ENCODE results near the gene UNC13B. TPM values are rescaled to one million over a fixed set of nuclear protein-coding genes. Genes with fewer than 3 reads are reported as not detected.

UNC13B gene
- total and polyA plus RNA-seq, 2 experiments from 2014 or later, result 8.7 to 52.1 TPM

GRCh38 chr9:35229779-35230143 is 68.0 kb downstream of the UNC13B start:
- Histone ChIP-seq H4K20me1 (replicated peaks; ENCODE audit: insufficient read depth) (0 out of 2 replicates have a peak, but pooled peaks cover 5% of the 10 kb centered on the region), H3F3A (replicated peaks; ENCODE audit: low read depth) (no peaks in the 10 kb centered on the region), H3K4me1 (ENCODE audit: insufficient read depth) (no peaks in the 10 kb centered on the region), H2AFZ (no peak overlapping the region), H3K36me3 (ENCODE audit: insufficient read depth) (no peaks in the 10 kb centered on the region), H3K79me2 (replicated peaks; ENCODE audit: insufficient read depth) (peaks cover 9% of the 10 kb centered on the region; the same call in 1 of the 2 replicates), H3K27me3 (ENCODE audit: insufficient read depth) (no peaks in the 10 kb centered on the region), H3K4me3 (no peak overlapping the region), H3K9me2 (ENCODE audit: insufficient read depth) (no peaks in the 10 kb centered on the region), H3K27ac (ENCODE audit: low read depth) (no peak overlapping the region), H3K4me2 (no peak overlapping the region)
- Mint-ChIP-seq H3K4me1 (peaks cover 7% of the 10 kb centered on the region), H3K27me3 (ENCODE audit: insufficient read depth, low read depth, poor library complexity) (peaks cover 2% of the 10 kb centered on the region), H3K4me3 (no peak overlapping the region), H3K36me3 (ENCODE audit: low read depth) (no peaks in the 10 kb centered on the region), H3K9me3 (no peaks in the 10 kb centered on the region), H3K27ac (no peak overlapping the region)
- ATAC-seq (no peak), DNase-seq (ENCODE audit: low spot score) (no peak)
- TF ChIP-seq, protein P1, sequence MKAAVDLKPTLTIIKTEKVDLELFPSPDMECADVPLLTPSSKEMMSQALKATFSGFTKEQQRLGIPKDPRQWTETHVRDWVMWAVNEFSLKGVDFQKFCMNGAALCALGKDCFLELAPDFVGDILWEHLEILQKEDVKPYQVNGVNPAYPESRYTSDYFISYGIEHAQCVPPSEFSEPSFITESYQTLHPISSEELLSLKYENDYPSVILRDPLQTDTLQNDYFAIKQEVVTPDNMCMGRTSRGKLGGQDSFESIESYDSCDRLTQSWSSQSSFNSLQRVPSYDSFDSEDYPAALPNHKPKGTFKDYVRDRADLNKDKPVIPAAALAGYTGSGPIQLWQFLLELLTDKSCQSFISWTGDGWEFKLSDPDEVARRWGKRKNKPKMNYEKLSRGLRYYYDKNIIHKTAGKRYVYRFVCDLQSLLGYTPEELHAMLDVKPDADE (IDR thresholded peaks at IDR 0.05), result no peak
- TF ChIP-seq JUNB (IDR thresholded peaks at IDR 0.05; ENCODE audit: unreplicated experiment), result no peak
- no peak for TF ChIP-seq EZH2 (IDR thresholded peaks at IDR 0.05; ENCODE audit: low read depth, unreplicated experiment)
- no peak for TF ChIP-seq EZH2phosphoT487 (IDR thresholded peaks at IDR 0.05; ENCODE audit: unreplicated experiment)
- TF ChIP-seq ZNF114 (CRISPR knock-in tag; IDR thresholded peaks at IDR 0.05), result no peak
- no peak for TF ChIP-seq CREB1 (CRISPR knock-in tag; IDR thresholded peaks at IDR 0.05; ENCODE audit: low read depth)
- no peak for TF ChIP-seq ZNF331 (CRISPR knock-in tag; IDR thresholded peaks at IDR 0.05; ENCODE audit: low read depth)
- no peak for TF ChIP-seq POLR2AphosphoS5 (IDR thresholded peaks at IDR 0.05; ENCODE audit: low read depth)
- no peak for TF ChIP-seq NANOG (IDR thresholded peaks at IDR 0.05; ENCODE audit: borderline replicate concordance)
- TF ChIP-seq, protein P2, sequence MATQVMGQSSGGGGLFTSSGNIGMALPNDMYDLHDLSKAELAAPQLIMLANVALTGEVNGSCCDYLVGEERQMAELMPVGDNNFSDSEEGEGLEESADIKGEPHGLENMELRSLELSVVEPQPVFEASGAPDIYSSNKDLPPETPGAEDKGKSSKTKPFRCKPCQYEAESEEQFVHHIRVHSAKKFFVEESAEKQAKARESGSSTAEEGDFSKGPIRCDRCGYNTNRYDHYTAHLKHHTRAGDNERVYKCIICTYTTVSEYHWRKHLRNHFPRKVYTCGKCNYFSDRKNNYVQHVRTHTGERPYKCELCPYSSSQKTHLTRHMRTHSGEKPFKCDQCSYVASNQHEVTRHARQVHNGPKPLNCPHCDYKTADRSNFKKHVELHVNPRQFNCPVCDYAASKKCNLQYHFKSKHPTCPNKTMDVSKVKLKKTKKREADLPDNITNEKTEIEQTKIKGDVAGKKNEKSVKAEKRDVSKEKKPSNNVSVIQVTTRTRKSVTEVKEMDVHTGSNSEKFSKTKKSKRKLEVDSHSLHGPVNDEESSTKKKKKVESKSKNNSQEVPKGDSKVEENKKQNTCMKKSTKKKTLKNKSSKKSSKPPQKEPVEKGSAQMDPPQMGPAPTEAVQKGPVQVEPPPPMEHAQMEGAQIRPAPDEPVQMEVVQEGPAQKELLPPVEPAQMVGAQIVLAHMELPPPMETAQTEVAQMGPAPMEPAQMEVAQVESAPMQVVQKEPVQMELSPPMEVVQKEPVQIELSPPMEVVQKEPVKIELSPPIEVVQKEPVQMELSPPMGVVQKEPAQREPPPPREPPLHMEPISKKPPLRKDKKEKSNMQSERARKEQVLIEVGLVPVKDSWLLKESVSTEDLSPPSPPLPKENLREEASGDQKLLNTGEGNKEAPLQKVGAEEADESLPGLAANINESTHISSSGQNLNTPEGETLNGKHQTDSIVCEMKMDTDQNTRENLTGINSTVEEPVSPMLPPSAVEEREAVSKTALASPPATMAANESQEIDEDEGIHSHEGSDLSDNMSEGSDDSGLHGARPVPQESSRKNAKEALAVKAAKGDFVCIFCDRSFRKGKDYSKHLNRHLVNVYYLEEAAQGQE (IDR thresholded peaks at IDR 0.05; ENCODE audit: unreplicated experiment), result no peak
- no peak for TF ChIP-seq CTCF (conservative IDR thresholded peaks at IDR 0.05; ENCODE audit: low read depth in 2 of 2)
- TF ChIP-seq STAT1 (IDR thresholded peaks at IDR 0.05; ENCODE audit: unreplicated experiment), result no peak
